GM21825 (cell line): ENCODE measurements around the gene DLG2.
A peak's percentile ranks its signal among the peaks of the same experiment; 100 is the strongest.
"Not testable (repeated sequence)": the region's sequence is repeated elsewhere in the genome, so short reads cannot be mapped to it uniquely, and the experiment has no call there.

Experiments
- ATAC-seq: cut with Tn5 transposase; IDR thresholded peaks from one replicate; pipeline ENCODE4 v1.9.1; 2021; ENCODE audit warnings: mild to moderate bottlenecking, moderate library complexity; ENCODE audit not compliant: unreplicated experiment

DLG2 gene

DNA sequence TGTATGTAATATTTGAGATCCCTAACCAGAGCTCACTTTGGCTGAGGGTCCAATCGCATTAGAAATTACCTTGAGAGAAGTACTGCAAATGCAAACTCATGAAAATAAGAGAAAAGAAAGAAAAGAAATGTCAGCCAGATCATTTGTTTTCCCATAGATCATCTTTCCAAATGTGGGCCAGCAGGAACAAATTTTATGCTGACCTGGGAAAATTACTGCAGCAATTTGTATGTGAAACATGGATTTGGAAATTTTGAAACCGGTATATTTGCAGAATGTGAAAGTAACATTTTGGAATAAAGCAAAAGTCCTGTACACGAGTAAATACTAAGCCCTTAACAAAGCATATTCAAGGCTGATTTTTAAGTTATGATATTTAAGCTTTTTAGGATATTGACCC lies 1282.1 kb downstream of the DLG2 start:
- no peak for ATAC-seq

DNA sequence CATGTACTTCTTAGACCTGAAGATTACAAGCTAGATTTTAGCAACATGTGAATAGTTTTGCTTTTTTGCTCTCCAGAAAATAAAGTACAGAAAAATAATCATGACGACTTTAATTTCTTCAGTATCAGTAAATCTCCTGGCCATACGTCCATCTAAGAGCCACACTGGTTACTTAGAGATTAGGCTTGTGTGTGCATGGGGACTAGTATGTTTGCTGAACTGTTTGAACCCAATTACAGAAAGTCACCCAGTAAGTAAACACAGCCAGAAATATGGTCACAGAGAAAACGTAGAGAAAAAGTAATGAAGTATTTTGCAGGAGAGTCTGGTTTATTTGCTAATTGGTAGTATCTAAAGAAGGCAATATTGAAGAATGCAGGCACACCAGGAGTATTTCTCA lies 1287.3 kb downstream of the DLG2 start:
- no peak for ATAC-seq

DNA sequence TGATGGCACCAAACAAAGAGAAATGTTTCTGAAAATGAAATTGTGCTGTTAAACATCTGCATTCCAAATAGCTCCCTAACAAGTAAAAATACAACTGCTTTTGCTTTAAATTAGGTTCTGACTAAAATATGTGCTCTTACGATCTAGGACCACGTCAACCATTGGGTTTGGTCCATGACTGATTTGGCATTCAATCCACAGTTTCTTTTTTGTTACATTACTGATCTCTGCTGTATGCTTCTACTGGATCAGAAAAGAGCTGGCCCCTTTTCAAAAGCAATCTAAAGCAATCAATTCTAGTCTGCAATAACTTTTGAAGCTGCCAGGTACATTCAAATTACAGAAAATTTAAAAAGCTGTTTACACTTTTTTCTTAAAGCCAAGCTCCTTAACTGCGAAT lies 1293.9 kb downstream of the DLG2 start:
- no peak for ATAC-seq

DNA sequence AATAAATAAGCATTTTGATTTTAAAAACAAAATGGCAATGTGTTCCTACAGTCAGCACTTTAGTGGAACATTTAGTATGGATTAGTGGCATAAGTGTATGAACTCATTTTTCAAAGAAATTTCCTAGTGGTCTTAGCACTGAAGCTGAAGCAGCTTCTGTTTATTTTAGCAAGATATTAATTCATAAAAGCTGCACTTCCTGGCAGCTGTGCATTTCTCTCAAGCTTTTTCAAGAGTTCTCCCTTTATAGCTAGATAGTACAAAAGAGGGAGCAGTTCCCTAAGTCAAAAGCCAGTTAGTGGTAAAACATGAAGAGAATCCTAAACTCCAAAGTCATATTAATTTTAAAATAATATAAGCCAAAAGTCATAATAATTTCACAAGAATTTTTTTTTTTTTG lies 1304.9 kb downstream of the DLG2 start:
- no peak for ATAC-seq

DNA sequence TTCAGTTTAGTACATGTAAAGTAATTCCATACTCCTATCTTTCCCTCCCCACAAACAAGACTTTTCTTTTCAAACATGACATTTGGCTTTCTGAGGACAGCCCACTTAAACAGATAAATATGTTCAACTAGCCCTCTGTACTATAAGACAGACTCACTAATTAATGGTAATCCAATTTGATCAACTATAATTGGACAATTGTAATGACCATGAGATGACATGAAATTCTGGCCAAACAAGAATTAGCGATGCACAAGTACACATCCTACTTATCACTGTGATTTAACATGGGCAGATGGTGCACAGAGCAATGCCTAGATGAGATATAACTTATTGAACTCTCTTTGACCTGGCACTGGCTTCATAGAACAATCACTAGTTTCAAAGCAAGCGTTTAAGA lies 1307.3 kb downstream of the DLG2 start:
- ATAC-seq: no peak

DNA sequence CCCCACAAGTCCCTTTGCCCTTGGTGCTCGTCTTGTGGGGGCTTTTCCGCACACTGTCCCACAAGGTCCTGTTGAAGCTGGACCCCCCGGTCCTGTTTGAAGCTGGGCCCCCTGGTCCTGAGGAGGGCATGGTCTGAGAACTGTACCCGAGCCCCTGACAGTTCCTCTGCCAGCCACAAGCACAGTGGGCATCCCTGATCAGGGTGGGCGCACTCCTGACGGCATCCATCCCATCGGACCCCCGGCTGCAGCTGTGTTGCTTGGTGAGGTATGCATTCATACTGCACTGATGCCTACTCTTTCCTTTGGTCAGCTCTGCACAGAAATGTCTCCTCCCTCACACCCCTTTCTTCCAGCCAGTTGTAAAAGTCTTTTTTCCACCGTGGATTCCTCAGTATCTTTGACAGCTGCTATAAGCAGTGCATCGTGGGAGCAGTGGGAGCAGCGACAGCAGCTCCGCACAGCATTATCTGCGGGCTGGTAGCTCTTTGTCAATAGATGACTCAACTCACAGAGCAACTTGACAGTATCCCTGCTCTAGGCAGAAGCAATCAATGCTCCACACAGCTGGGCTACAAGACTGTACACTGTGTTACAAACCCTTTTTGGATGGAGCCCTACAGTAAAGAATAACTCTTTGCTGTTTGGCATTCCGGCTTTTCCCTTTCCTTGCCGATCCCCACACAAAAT lies 1310.1 kb downstream of the DLG2 start:
- no peak for ATAC-seq

DNA sequence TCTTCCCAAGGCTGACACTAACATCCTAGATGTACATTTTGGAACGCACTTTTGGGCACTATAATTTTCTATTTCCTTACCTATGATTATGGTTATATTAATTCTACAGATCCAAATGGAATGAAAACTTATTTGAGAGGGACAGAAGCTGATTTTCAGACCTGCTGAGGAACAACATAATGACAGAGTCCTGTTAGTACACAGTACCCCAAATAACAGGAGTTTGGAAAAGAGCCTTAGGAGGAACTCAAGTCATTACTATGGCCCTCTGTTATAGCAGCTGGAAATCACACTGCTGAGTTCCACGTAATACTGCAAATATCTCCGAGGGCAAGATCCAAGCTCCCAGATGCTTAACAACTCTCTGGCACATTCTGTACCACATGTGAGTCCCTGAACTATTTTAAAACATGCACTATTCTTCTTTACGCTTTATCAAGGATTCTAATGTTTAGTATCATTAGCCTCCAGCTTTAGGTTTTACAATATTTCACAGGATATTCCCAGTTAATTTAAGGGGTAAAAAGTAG lies 1313.2 kb downstream of the DLG2 start:
- ATAC-seq: no peak

DNA sequence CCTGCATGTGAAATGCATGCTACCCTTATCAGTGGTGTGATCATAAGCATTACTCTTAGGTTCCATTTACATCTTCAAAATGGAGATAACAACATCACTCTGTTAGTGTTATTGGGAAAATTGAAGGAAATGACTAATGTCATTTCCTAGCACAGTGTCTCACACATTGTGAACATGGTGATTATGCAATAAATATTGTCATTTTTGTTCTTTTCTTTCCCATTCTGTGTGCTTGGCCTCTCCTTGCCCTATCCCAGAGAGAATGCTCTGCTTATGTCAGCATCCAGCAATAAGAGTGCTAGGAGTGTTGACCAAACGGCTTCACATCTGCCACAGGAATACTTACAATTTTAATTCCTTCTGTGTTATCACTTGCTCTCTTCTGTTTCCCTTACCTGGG lies 1316.9 kb downstream of the DLG2 start:
- no peak for ATAC-seq

DNA sequence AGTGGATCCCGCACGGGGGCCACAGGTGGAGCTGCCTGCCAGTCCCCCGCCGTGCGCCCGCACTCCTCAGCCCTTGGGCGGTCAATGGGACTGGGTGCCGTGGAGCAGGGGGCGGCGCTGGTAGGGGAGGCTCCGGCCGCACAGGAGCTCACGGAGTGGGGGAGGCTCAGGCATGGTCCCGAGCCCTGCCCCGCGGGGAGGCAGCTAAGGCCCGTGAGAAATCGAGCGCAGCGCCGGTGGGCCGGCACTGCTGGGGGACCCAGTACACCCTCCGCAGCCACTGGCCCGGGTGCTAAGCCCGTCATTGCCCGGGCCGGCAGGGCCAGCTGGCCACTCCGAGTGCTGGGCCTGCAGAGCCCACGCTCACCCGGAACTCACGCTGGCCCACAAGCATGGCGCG lies 1318.7 kb downstream of the DLG2 start:
- ATAC-seq: not testable (repeated sequence)

DNA sequence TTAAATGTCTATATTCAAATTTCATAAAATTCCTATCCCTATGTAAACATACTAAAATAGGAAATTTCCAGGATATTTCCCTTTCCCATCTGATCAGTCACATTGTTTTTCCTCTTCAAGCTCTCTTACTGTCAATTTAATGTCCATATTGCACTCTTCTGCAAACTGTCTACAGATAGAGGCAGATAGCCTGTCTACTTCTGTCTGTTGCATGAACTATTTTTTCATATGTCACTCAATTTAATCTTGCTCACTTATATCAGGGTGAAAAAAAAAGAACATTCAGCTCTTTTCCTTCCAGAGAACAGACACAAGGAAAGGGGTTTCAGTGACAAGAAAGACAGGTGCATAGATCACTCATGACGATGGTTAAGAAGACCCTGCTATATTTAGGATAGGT lies 1327.1 kb downstream of the DLG2 start:
- no peak for ATAC-seq

DNA sequence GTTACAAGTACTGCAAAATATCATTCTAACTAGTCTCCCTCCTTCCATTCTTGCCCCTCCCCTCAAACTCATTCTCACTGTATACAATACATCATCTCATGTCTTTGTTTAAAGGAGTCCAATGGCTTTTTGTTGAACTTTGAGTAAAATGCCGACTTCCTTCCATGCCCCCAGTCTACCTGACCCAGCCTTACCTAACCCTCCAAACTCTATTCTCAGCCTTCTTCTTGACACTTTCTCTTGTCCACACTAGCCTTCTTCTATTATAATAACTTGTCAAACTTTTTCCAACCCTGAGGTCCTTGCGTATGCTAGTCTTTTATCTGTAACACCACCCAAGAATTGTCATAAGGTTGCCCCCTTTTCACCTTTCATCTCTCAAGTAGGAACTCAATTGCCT lies 1329.6 kb downstream of the DLG2 start:
- ATAC-seq: no peak

DNA sequence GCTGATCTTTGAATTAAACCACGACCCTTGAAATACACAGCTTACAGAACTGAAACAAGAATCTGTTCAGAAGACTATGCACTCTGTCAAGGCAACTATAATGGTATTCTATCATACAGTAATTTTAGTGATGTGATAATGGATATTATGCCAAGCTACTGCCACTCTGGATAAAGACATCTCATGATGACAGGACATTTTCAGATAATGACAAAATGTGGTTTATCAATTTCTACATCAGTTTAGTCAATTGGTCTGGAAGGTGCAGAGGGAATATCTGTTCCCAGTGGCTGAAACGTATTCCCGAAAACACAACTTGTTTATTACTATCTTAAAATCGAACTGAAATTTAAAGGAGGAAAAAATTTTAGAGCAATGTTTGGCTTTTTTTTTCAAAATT lies 1331.3 kb downstream of the DLG2 start:
- ATAC-seq: no peak

DNA sequence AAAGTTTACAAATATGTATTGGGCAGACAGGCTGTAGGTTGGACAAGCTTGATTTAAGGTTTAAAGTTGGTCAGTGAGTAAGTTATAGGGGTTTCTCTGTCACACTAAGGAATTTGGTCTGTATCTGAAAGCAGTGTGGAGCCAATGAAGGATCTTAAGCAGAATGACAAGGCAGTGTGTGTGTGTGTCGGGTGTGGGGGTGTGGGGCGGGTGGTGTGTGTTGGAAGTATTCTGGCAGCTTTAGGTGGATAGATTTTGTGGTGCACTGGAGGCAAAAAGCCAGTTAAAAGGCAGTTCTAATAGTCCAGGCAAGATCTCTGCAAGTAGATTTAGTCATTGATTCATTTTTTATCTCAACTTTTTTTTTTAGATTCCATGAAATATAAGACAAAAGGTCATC lies 1334.2 kb downstream of the DLG2 start:
- ATAC-seq: no peak

DNA sequence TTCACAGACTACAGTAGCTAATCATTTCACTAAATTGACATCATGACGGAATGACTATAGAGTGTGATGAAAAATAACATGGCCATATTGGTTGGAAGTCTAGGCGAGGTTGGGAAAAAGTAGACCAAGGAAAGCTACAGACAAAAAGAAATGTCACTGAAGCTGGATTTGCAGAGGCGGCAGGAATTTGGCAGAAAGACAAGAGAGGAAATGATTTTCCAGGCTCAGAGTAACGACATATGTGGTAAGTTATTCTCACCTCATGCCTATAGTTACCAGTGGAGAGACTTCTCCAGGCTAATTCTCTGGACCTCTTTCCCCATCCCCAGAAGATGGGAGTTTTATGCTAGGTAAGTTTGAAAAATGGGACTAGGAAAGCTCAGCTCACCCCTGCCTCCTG lies 1335.1 kb downstream of the DLG2 start:
- ATAC-seq: no peak

DNA sequence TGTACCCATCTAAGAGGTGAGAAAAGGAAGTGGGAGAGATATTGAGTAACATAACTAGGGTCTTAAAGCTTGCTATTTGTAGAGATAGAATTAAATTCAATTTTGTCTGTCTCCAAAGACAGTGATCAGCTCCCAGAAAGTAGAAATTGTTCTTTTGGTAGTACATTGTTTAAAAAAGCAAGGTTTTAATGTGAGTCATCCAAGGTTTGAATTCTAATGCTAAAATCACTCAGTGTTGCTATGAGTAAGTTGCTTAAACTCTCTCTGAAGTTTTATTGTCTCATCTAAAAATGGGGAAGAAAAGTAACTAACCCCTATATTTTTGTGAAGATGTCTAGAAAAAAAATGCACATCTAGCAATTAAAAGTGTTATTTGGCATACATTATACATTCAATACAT lies 1336.5 kb downstream of the DLG2 start:
- ATAC-seq: no peak

DNA sequence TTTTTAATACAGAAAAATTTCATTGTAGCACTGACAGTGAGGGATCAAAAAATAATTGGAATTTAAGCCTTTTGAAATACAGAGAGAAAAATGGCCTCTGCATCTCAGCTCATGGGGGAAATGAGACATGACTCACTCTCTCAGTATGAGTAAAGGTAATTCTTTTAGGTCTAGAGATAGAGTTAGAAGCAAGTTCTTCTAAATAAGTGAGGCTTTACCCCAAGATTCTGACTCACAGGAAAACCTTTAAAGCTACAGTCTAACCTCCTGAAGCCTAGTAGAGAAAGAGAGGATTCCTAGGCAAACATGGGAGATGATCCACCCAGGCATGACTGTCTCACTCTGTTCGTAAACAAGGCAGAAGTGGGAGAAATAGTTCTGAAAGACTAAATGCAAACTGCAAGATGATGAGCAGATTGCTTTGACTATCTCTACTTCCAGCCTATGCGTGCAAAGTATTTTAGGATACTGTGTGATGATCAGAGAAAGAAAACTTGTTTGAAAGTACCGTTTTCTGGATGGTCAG lies 1337.7 kb downstream of the DLG2 start:
- ATAC-seq: peak; percentile 99

DNA sequence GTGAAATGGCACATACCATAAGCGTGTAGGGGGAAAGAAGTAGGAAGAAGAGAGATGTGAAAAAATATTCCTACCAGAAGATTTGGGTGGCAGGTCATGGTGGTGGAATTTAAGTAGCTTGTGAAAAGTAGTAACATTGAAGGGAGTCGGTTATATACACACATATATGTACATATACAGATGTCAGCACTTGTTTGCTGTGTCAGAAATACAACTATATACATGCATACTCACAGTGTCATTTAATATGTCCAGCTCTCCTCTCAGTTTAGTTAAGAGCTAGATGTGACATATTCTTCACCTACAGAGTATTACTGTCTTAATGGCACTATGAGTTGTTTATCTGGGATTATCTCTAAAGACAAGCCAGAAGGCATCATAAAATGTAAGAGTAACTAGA lies 1353.6 kb downstream of the DLG2 start:
- ATAC-seq: no peak

DNA sequence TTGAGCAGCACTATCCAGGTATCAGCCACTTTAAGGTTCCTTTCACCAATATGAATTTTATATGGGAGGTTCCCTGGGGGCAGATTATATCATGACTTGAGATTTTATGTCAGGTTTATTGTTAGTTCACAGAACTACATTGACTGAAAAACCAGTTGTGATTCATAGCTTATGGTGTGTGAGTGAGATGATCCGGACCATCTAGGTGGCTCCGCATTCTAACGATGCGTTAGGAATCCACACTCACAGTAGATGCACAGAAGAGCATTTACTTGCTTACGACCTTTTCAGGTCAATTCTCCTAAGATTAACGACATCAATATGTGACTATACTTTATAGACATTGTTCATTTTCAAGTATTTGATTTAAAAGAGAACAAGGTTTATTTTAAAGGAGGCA lies 1356.7 kb downstream of the DLG2 start:
- no peak for ATAC-seq

DNA sequence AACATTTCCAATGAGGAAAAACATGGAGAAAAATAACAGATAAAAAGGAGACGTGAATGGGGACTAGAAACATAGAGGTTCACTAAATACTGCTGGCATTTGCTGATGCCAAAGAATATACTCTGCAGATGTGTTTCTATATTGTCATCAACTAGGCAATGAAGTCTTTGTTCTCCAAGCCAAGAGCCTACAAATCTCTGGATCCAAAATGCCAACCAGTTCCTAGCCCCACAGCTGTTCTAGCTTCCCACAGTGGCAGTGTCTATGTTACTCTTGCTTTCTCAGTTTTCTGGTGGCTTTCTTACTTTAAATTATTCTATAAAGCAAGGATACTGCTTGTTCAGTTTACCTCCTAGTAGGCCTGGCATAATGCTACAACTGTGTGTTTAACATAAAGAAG lies 1363.1 kb downstream of the DLG2 start:
- ATAC-seq: no peak

DNA sequence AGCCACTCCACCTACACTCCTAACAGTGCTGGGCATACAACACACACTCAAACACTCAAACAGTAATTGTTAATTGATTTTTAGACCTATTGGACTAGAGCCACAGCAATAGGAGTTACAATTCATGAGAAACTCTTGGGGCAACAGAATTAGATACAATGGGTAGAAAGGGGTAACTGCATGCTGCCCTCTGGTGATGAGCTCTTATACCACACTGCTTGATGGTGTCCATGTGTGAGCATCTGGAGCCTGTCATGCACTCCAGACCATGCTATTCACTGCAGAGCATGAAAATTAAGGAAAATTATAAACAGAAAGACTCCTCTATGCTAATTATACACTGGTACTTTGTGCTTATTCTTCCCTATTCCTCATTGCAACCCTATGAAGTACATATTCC lies 1365.4 kb downstream of the DLG2 start:
- ATAC-seq: no peak

DNA sequence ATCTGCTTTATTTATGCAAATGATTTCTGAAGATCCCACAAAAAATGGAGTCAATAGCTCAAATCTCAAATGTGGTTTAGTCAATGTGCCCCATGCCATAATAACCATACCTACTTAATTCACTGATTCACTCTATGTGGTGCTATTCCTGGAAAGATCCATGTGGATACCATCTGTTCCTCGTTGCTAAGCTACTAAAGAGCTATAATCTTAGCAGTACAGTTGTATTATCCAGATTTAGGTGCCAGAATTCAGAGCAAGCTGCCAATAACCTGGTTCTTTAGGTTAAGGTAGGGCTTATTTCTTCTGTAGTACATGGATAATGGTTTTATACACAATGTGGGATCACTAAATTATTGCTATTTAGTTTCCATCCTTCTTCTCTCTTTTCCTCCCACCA lies 1366.3 kb downstream of the DLG2 start:
- no peak for ATAC-seq

DNA sequence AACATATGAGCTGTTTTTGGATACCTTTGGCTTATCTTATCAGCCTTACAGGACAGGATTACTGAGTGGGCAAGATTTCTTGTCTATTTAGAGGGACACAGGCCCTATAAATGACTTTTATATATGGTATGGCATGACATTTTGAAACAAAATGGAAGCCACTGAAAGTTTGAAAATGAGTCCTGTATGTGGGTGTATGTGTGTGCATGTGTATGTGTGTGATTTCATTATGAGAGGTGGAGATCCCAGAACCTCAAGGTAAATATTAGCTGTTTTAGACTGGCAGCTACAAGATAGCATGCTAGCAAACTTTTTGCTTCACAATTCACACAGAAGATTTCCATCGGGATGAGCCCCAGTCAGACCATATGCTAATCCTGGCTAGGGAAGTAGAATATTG lies 1370.5 kb downstream of the DLG2 start:
- no peak for ATAC-seq

DNA sequence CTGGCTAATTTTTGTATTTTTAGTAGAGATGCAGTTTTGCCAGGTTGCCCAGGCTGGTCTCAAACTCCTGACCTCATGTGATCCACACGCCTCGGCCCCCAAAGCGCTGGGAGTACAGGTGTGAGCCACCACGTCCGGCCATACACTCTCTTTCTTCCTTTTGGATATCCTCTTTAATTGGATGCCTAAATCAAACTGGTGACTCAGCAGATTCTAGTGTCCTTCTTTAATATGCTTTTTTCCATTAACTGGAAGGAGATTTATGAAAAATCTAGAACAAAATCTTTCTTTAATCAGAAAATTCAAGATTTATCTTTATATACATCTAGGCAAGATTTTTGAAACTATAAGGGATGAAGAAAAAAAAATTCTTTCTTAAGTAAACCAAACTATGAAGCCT lies 1371.7 kb downstream of the DLG2 start:
- no peak for ATAC-seq
